ENCODE measurements around the gene C10orf62.

GRCh38 chr10:97582169-97582568 is 7.4 kb upstream of the C10orf62 start:
- TF ChIP-seq CTCF (IDR thresholded peaks at IDR 0.05; ENCODE audit: extremely low read depth in 1 of 2, insufficient read depth in 1 of 2, low read depth in 1 of 2, low read length in 2 of 2) (no peak), POLR2A (IDR thresholded peaks at IDR 0.05; ENCODE audit: low read depth, low read length) (no peak), EZH2 (IDR thresholded peaks at IDR 0.05; ENCODE audit: borderline replicate concordance, low read depth, low read length, severe bottlenecking) (no peak), FOS (IDR thresholded peaks at IDR 0.05; ENCODE audit: borderline replicate concordance, insufficient read depth, low read length) (no peak), GATA2 (IDR thresholded peaks at IDR 0.05; ENCODE audit: insufficient read depth, insufficient read length, low read depth, low read length) (no peak)

Measured in endothelial cell of umbilical vein (primary cell).